Neural cell (in vitro differentiated cells): ENCODE measurements around the gene ERP44.

ENCODE experiments used
- CTCF ChIP-seq: fragments of 450-650 bp; IDR thresholded peaks from 2 replicates; pipeline ENCODE4 v1.5.1; 2014; ENCODE audit warnings: antibody characterized with exemption, mild to moderate bottlenecking, moderate library complexity; ENCODE audit not compliant: poor library complexity, severe bottlenecking
- POLR2AphosphoS5 ChIP-seq: IDR thresholded peaks from 2 replicates; pipeline ENCODE4 v1.6.1; 2012
- REST ChIP-seq: IDR thresholded peaks from 2 replicates; pipeline ENCODE4 v1.6.1; 2012; ENCODE audit warnings: borderline replicate concordance

GRCh38 chr9:100087218-100087617 lies 11.6 kb downstream of the ERP44 start:
- TF ChIP-seq CTCF (no peak), REST (no peak), POLR2AphosphoS5 (no peak)
